ENCODE data around the gene KCNAB1. TPM values are rescaled to one million over a fixed set of nuclear protein-coding genes. Genes with fewer than 3 reads are reported as not detected.

Gene KCNAB1
- total and polyA plus RNA-seq, 10 of the 15 experiments (the other 5 are each of a cell fraction or from before 2014, with no cell fraction given), result 0.11 to 0.69 (median 0.43) TPM; not detected in 6

DNA sequence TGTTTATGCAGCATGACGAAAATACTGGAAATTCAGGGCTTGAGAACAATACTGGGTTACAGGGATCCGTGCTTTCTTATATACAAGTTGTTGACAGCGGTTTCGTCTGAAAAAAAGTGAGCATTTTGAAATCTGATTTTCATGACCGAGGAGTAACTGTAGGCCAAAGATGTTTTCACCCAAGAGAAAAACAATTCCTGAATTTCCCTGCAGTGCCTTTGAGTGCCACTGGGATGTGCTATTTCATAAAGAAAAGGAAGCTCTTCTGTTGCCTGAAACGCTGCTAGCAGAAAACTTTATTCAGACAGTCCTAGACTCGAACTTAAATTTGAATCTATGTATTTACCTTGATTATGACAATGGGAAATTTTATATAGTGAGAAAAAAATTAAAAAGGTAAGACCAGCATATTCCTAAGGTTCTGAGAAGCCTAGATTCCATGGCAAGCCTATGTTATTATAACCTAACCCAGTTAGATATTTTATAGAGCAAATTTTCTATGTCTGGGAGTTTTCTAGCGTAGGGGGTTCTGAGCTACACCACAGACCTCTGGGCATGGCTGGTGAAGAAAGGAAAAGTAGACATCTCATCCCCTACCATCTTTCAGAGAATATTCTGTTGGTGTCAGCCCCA, 30.2 kb downstream of the KCNAB1 start:
- intact Hi-C loops (cut with micrococcal nuclease; ENCODE audit: unreplicated experiment) (loop anchor here (1.0 to 5.0 kb wide), 7 partner anchors 232 to 1087 kb away; partner anchors contain the start of gene TIPARP), in situ Hi-C loops (cut with MboI) (loop anchor here (5.0 to 25.0 kb wide), 2 partner anchors 237 to 987 kb away; no protein-coding TSS in a partner anchor)
- RAD21 ChIA-PET (ENCODE audit: unreplicated experiment), result interaction anchor here (0.6 to 6.5 kb wide), 13 partner anchors 8 to 673 kb away, joined by 3 to 70 read pairs (median 4); no protein-coding TSS in a partner anchor
- Histone ChIP-seq H3K4me1 (ENCODE audit: control insufficient read depth, insufficient read depth, low read length) (no peaks in the 10 kb centered on the region), H3K36me3 (ENCODE audit: control insufficient read depth in 2 of 2, insufficient read depth in 2 of 2, low read length in 1 of 2) (no peaks in the 10 kb centered on the region), H3K4me2 (ENCODE audit: control insufficient read depth, insufficient read depth) (no peak overlapping the region), H3K79me2 (ENCODE audit: control insufficient read depth, insufficient read depth, low read length) (no peaks in the 10 kb centered on the region), H3K9ac (ENCODE audit: control insufficient read depth, insufficient read depth, low read length) (no peak overlapping the region), H3K27ac (ENCODE audit: control insufficient read depth, insufficient read depth) (no peak overlapping the region), H3K4me3 (no peak overlapping the region), H3K9me3 (replicated peaks; ENCODE audit: control insufficient read depth, insufficient read depth, low read length) (no peaks in the 10 kb centered on the region), H3K27me3 (replicated peaks in 1 of 2; ENCODE audit: control insufficient read depth in 2 of 2, insufficient read depth in 2 of 2, low read length in 1 of 2) (no peaks in the 10 kb centered on the region), H4K20me1 (ENCODE audit: control insufficient read depth, insufficient read depth) (no peaks in the 10 kb centered on the region), H2AFZ (ENCODE audit: control insufficient read depth, low read depth, low read length) (peak overlapping the region; percentile 55; the same call in 1 of the 2 replicates)
- BruUV-seq (replicated peaks), result no TSS peak
- WGBS (ENCODE audit: insufficient coverage, insufficient replicate concordance, low lambda C conversion rate, missing lambda C conversion rate), result 6% methylated on average over 8 of the region's 8 CpGs
- peak; percentile 54 for FAIRE-seq
- ATAC-seq, result peak; percentile 81
- POLR2A ChIA-PET, result no interaction called here
- CTCF ChIA-PET, result interaction anchor here (0.5 to 9.5 kb wide), 28 partner anchors 8 to 1080 kb away, joined by 3 to 205 read pairs (median 5); partner anchors contain the start of gene C3orf33
- SMC1A ChIA-PET (ENCODE audit: uncharacterized antibody, unreplicated experiment), result interaction anchor here (1.0 to 6.3 kb wide), 12 partner anchors 10 to 464 kb away, joined by 3 to 84 read pairs (median 4); no protein-coding TSS in a partner anchor
- no peak for DNase-seq (ENCODE audit: low read depth, low spot score)
- TF ChIP-seq ZNF384 (IDR thresholded peaks at IDR 0.05; ENCODE audit: borderline replicate concordance, low read depth, low read length) (no peak), FOXM1 (IDR thresholded peaks at IDR 0.05; ENCODE audit: low read depth, low read length) (peak; percentile 41; the same call in 1 of the 2 replicates), NFYA (IDR thresholded peaks at IDR 0.05; ENCODE audit: borderline replicate concordance, low read depth, low read length) (no peak), MYB (IDR thresholded peaks at IDR 0.05; ENCODE audit: borderline replicate concordance, low read depth, low read length) (no peak), RAD21 (IDR thresholded peaks at IDR 0.05; ENCODE audit: insufficient read depth, low read depth, low read length) (peak; percentile 97), IKZF2 (IDR thresholded peaks at IDR 0.05) (0 out of 4 replicates have a peak, but pooled peaks of 1 of the 2 experiments have one; percentile 13), SREBF2 (IDR thresholded peaks at IDR 0.05; ENCODE audit: low read length) (no peak), PML (IDR thresholded peaks at IDR 0.05; ENCODE audit: low read length) (no peak), GATAD2B (conservative IDR thresholded peaks at IDR 0.05; ENCODE audit: low read depth) (no peak), CREB1 (IDR thresholded peaks at IDR 0.05; ENCODE audit: low read depth) (no peak), POLR2A (IDR thresholded peaks at IDR 0.05; ENCODE audit: low read depth, low read length) (no peak), CHD1 (IDR thresholded peaks at IDR 0.05; ENCODE audit: low read depth, low read length) (no peak), SMC3 (IDR thresholded peaks at IDR 0.05; ENCODE audit: borderline replicate concordance, low read length) (peak; percentile 83), JUND (IDR thresholded peaks at IDR 0.05; ENCODE audit: low read depth, low read length) (no peak), NR2F1 (conservative IDR thresholded peaks at IDR 0.05) (no peak)
- TF ChIP-seq, protein P1, sequence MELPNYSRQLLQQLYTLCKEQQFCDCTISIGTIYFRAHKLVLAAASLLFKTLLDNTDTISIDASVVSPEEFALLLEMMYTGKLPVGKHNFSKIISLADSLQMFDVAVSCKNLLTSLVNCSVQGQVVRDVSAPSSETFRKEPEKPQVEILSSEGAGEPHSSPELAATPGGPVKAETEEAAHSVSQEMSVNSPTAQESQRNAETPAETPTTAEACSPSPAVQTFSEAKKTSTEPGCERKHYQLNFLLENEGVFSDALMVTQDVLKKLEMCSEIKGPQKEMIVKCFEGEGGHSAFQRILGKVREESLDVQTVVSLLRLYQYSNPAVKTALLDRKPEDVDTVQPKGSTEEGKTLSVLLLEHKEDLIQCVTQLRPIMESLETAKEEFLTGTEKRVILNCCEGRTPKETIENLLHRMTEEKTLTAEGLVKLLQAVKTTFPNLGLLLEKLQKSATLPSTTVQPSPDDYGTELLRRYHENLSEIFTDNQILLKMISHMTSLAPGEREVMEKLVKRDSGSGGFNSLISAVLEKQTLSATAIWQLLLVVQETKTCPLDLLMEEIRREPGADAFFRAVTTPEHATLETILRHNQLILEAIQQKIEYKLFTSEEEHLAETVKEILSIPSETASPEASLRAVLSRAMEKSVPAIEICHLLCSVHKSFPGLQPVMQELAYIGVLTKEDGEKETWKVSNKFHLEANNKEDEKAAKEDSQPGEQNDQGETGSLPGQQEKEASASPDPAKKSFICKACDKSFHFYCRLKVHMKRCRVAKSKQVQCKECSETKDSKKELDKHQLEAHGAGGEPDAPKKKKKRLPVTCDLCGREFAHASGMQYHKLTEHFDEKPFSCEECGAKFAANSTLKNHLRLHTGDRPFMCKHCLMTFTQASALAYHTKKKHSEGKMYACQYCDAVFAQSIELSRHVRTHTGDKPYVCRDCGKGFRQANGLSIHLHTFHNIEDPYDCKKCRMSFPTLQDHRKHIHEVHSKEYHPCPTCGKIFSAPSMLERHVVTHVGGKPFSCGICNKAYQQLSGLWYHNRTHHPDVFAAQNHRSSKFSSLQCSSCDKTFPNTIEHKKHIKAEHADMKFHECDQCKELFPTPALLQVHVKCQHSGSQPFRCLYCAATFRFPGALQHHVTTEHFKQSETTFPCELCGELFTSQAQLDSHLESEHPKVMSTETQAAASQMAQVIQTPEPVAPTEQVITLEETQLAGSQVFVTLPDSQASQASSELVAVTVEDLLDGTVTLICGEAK (IDR thresholded peaks at IDR 0.05; ENCODE audit: borderline replicate concordance), result peak; percentile 93
- TF ChIP-seq, protein P2, sequence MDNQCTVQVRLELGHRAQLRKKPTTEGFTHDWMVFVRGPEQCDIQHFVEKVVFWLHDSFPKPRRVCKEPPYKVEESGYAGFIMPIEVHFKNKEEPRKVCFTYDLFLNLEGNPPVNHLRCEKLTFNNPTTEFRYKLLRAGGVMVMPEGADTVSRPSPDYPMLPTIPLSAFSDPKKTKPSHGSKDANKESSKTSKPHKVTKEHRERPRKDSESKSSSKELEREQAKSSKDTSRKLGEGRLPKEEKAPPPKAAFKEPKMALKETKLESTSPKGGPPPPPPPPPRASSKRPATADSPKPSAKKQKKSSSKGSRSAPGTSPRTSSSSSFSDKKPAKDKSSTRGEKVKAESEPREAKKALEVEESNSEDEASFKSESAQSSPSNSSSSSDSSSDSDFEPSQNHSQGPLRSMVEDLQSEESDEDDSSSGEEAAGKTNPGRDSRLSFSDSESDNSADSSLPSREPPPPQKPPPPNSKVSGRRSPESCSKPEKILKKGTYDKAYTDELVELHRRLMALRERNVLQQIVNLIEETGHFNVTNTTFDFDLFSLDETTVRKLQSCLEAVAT (IDR thresholded peaks at IDR 0.05), result no peak
